GM06990 (cell line): ENCODE measurements around the gene ASCC3.
A peak's percentile ranks its signal among the peaks of the same experiment; 100 is the strongest.

ENCODE experiments used
- DNase-seq: peaks from one replicate; pipeline ENCODE4 v3.0.0-alpha.2; 2011; ENCODE audit not compliant: insufficient read length; ENCODE audit errors: extremely low read depth
- H3K27me3 ChIP-seq: replicated peaks from 2 replicates; pipeline ENCODE4 v1.6.0; 2011; ENCODE audit warnings: low read length; ENCODE audit not compliant: control insufficient read depth, insufficient read depth
- H3K36me3 ChIP-seq: 2 replicates; pipeline ENCODE4 v1.5.1; 2011; ENCODE audit warnings: low read length; ENCODE audit not compliant: control insufficient read depth, insufficient read depth
- H3K4me3 ChIP-seq: replicated peaks from 2 replicates; pipeline ENCODE4 v1.5.1; 2011; ENCODE audit warnings: low read depth, mild to moderate bottlenecking, control low read depth, low read length
- CTCF ChIP-seq: IDR thresholded peaks from 2 replicates; pipeline ENCODE4 v1.5.1; 2011; ENCODE audit warnings: low read length, control low read depth, mild to moderate bottlenecking, inconsistent platforms; ENCODE audit not compliant: insufficient read depth, poor library complexity, severe bottlenecking

ASCC3 gene

DNA sequence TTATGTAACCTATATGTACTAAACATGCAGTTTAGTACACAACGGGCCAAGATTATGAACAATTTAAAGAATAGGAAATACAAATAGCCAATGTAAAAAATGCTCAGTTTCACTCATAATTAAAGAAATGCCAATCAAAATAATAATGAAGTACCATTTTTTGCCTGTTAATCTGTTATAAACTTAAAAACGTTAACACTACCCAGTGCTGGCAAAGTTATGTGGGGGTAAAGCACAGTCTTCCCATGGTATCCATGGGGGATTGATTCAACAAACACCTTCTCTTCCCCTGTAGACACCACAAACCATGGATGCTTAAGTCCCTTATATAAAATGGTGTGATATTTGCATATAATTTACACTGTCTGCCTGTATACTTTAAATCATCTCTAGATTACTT lies 211.1 kb downstream of the ASCC3 start:
- Histone ChIP-seq H3K4me3 (no peak overlapping the region), H3K27me3 (no peaks in the 10 kb centered on the region), H3K36me3 (no peaks in the 10 kb centered on the region)
- no peak for DNase-seq
- TF ChIP-seq CTCF = no peak

DNA sequence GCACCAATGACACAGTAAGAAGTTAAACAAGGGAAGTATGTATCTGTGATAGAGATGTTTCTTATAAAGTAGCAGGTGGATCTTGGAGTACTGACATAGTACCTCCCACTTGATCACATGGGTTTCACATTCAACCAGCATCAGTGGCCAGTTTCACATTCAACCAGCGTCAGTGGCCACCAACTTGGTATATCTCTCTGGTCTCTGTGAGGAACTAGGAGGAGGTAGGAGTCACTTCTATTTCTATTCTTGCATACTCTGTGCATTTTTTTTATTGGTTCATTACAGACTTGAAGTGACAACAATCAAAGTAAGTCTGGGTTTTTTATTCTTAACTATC lies 216.1 kb downstream of the ASCC3 start:
- H3K4me3 ChIP-seq = no peak overlapping the region
- DNase-seq = peak; percentile 25
- no peaks in the 10 kb centered on the region for H3K27me3 ChIP-seq
- no peak for TF ChIP-seq CTCF
- 0 out of 2 replicates have a peak, but pooled peaks cover 1% of the 10 kb centered on the region for H3K36me3 ChIP-seq

DNA sequence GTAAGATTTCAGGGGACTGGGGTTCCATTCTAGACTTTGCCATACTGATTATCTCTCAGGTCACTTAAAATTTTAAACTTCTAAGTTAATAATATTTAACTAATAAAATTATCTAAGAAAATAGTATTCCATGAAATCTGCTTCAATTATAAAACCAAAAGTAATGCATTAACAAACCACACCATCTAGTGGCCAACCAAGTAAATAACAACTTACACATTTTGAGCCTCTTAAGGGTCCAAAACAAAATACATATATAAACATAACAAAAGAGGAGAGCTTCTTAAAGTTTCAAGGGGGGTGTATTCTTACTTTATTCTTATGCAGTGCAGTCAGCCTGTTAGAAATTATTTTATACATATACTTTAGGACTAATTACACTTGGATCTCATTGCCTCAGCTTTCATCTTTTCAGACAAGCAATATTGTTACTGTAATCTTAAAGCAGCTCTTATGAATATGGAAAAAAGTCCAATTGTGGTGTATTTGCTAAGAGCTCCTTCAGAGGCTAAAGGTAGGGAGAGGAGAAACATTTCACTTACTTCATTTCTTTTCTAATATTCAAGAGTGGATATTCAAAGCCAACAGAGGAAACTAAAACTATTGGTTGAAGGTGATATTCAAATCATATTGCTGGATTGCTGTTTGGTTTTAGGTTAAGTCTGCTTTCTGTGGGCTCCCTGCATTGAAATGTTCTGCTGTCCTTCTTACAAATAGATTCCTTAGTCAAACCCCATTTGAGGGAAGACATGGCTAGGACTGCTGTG lies 216.7 kb downstream of the ASCC3 start:
- Histone ChIP-seq H3K36me3 (0 out of 2 replicates have a peak, but pooled peaks cover 1% of the 10 kb centered on the region), H3K27me3 (no peaks in the 10 kb centered on the region), H3K4me3 (no peak overlapping the region)
- peak; percentile 3 for DNase-seq
- TF ChIP-seq CTCF = peak; percentile 58

GRCh38 chr6:100663219-100663863 lies 217.8 kb downstream of the ASCC3 start:
- TF ChIP-seq CTCF = no peak
- Histone ChIP-seq H3K4me3 (no peak overlapping the region), H3K36me3 (0 out of 2 replicates have a peak, but pooled peaks cover 1% of the 10 kb centered on the region), H3K27me3 (no peaks in the 10 kb centered on the region)
- no peak for DNase-seq

GRCh38 chr6:100662264-100662663 lies 218.9 kb downstream of the ASCC3 start:
- Histone ChIP-seq H3K4me3 (no peak overlapping the region), H3K36me3 (0 out of 2 replicates have a peak, but pooled peaks cover 1% of the 10 kb centered on the region), H3K27me3 (no peaks in the 10 kb centered on the region)
- no peak for DNase-seq
- TF ChIP-seq CTCF = no peak
